ENCODE results near the gene PIN1.

- no peak for TF ChIP-seq CTCF (IDR thresholded peaks at IDR 0.05)
- TF ChIP-seq POLR2A (IDR thresholded peaks at IDR 0.05): no peak
These were observed 4.3 kb downstream of the PIN1 start for GRCh38 chr19:9839415-9839814.
